Activated CD8-positive, alpha-beta T cell treated with anti-CD3 and anti-CD28 coated beads, Interleukin-2, amount 10 ng/mL, durations not matched to agents 7 days and 5 days (primary cell): Measurements from ENCODE around the gene SLC25A51. TPM values are rescaled to one million over a fixed set of nuclear protein-coding genes. Genes with fewer than 3 reads are reported as not detected.

Experiments
- ATAC-seq: fragments of 150-1000 bp; cut with Tn5 transposase; one replicate; pipeline ENCODE4 v1.10.0; 2021; ENCODE audit warnings: moderate library complexity
- CTCF ChIA-PET: fragments of 350-600 bp; sonication (Branson Sonifier 250); formaldehyde crosslinking; loops from one replicate; lab custom pipeline; 2021; ENCODE audit warnings: antibody characterized with exemption; lab: Charles Lee
- POLR2A ChIA-PET: fragments of 350-600 bp; sonication (Branson Sonifier 250); formaldehyde crosslinking; loops from one replicate; lab custom pipeline; 2021; ENCODE audit warnings: antibody characterized with exemption; lab: Charles Lee
- DNase-seq: peaks from one replicate; pipeline ENCODE4 v3.0.0-alpha.2; 2020
- H3K27ac Mint-ChIP-seq: one replicate; pipeline ENCODE4 v1.8.0; 2021; ENCODE audit warnings: mild to moderate bottlenecking, mixed read lengths
- H3K27me3 Mint-ChIP-seq: one replicate; pipeline ENCODE4 v1.8.0; 2021; ENCODE audit warnings: low read depth, mixed read lengths
- H3K36me3 Mint-ChIP-seq: one replicate; pipeline ENCODE4 v1.8.0; 2021; ENCODE audit warnings: low read depth, mixed read lengths
- H3K4me1 Mint-ChIP-seq: one replicate; pipeline ENCODE4 v1.8.0; 2021; ENCODE audit warnings: low read depth, mixed read lengths
- H3K4me3 Mint-ChIP-seq: one replicate; pipeline ENCODE4 v1.8.0; 2021; ENCODE audit warnings: mild to moderate bottlenecking, mixed read lengths
- H3K9me3 Mint-ChIP-seq: one replicate; pipeline ENCODE4 v1.8.0; 2022; ENCODE audit warnings: mixed read lengths; ENCODE audit not compliant: insufficient read depth
- total RNA-seq, 2 experiments: library from RNA; stranded (reverse); gene quantifications; one replicate each; pipeline ENCODE4 v1.2.3, GENCODE V29; 2021

The SLC25A51 gene
- total RNA-seq, result 10 to 100 TPM; 31.7 to 33.6 TPM

GRCh38 chr9:37903647-37904444 lies at the start of gene SLC25A51:
Gene SLC25A51, minus strand, starts transcription at chr9:37904127. Its CDS starts 15,577 bp downstream, at chr9:37888550.
- Mint-ChIP-seq H3K36me3 (peaks cover 5% of the 10 kb centered on the region), H3K9me3 (no peaks in the 10 kb centered on the region), H3K4me3 (peak within 1 kb of the TSS; percentile 87), H3K27me3 (no peaks in the 10 kb centered on the region), H3K4me1 (peaks cover 32% of the 10 kb centered on the region), H3K27ac (peak within 1 kb of the TSS; percentile 92)
- ChIA-PET POLR2A (interaction anchor here (0.8 to 1.4 kb wide), 3 partner anchors 102 to 312 kb away, joined by 3 to 6 read pairs (median 3); partner anchors contain the start of gene EXOSC3), CTCF (interaction anchor here (0.7 to 2.9 kb wide), 14 partner anchors 10 to 312 kb away, joined by 3 to 14 read pairs (median 4); partner anchors contain the start of genes EXOSC3 and TOMM5)
- ATAC-seq (peak; percentile 89), DNase-seq (peak; percentile 96)

GRCh38 chr9:37953206-37953774 lies 49.4 kb upstream of the SLC25A51 start:
- H3K36me3 Mint-ChIP-seq, result no peaks in the 10 kb centered on the region
- CTCF ChIA-PET, result no interaction called here
- ATAC-seq (no peak), DNase-seq (no peak)
- no peaks in the 10 kb centered on the region for H3K9me3 Mint-ChIP-seq
- peak overlapping the region; percentile 11 for H3K27ac Mint-ChIP-seq
- POLR2A ChIA-PET, result no interaction called here
- peaks cover 14% of the 10 kb centered on the region for H3K4me1 Mint-ChIP-seq
- no peak overlapping the region for H3K4me3 Mint-ChIP-seq
- no peaks in the 10 kb centered on the region for H3K27me3 Mint-ChIP-seq

GRCh38 chr9:37952731-37953130 lies 48.8 kb upstream of the SLC25A51 start:
- POLR2A ChIA-PET, result no interaction called here
- H3K4me3 Mint-ChIP-seq, result no peak overlapping the region
- no peaks in the 10 kb centered on the region for H3K27me3 Mint-ChIP-seq
- H3K36me3 Mint-ChIP-seq, result no peaks in the 10 kb centered on the region
- ATAC-seq (no peak), DNase-seq (no peak)
- peaks cover 14% of the 10 kb centered on the region for H3K4me1 Mint-ChIP-seq
- no peak overlapping the region for H3K27ac Mint-ChIP-seq
- CTCF ChIA-PET, result no interaction called here
- H3K9me3 Mint-ChIP-seq, result no peaks in the 10 kb centered on the region

- ATAC-seq, result no peak
- Mint-ChIP-seq H3K27ac (no peak overlapping the region), H3K9me3 (no peaks in the 10 kb centered on the region), H3K4me1 (peaks cover 14% of the 10 kb centered on the region), H3K27me3 (no peaks in the 10 kb centered on the region), H3K4me3 (no peak overlapping the region), H3K36me3 (no peaks in the 10 kb centered on the region)
- ChIA-PET CTCF (no interaction called here), POLR2A (no interaction called here)
- DNase-seq, result no peak
Observed at GRCh38 chr9:37951671-37952449, 47.9 kb upstream of the SLC25A51 start.

DNA sequence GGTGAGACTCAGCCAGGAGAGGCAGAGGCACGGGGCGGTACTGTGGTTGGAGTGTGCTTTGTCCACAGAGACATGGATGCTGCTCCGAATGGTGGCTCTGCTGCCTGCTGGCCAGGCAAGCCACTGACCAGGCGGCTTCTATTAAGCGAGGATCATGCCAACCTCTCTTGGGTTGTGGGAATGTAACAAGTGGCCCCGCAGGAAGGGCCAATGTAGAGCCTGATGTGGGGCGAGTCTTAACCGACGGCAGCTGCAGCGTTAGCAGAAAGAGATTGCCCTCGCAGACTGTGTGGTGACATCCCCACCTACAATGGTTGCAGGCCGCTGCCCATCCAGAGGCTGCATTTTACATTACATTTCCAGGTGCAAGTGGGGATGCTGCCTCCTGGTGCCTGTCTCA lies 46.6 kb upstream of the SLC25A51 start:
- H3K4me1 Mint-ChIP-seq, result peaks cover 14% of the 10 kb centered on the region
- no peaks in the 10 kb centered on the region for H3K27me3 Mint-ChIP-seq
- no peak for DNase-seq
- no peak for ATAC-seq
- H3K36me3 Mint-ChIP-seq, result no peaks in the 10 kb centered on the region
- POLR2A ChIA-PET, result no interaction called here
- no peak overlapping the region for H3K4me3 Mint-ChIP-seq
- CTCF ChIA-PET, result no interaction called here
- no peak overlapping the region for H3K27ac Mint-ChIP-seq
- H3K9me3 Mint-ChIP-seq, result no peaks in the 10 kb centered on the region

- no peaks in the 10 kb centered on the region for H3K36me3 Mint-ChIP-seq
- no peak overlapping the region for H3K4me3 Mint-ChIP-seq
- no peaks in the 10 kb centered on the region for H3K9me3 Mint-ChIP-seq
- H3K4me1 Mint-ChIP-seq, result peaks cover 14% of the 10 kb centered on the region
- ATAC-seq (no peak), DNase-seq (no peak)
- ChIA-PET POLR2A (no interaction called here), CTCF (no interaction called here)
- no peak overlapping the region for H3K27ac Mint-ChIP-seq
- H3K27me3 Mint-ChIP-seq, result no peaks in the 10 kb centered on the region
Observed at GRCh38 chr9:37949576-37949975, 45.6 kb upstream of the SLC25A51 start.

GRCh38 chr9:37948417-37948980 lies 44.6 kb upstream of the SLC25A51 start:
- H3K27ac Mint-ChIP-seq, result no peak overlapping the region
- no peak for ATAC-seq
- DNase-seq, result no peak
- no peaks in the 10 kb centered on the region for H3K36me3 Mint-ChIP-seq
- H3K4me1 Mint-ChIP-seq, result peaks cover 7% of the 10 kb centered on the region
- H3K4me3 Mint-ChIP-seq, result no peak overlapping the region
- CTCF ChIA-PET, result no interaction called here
- H3K27me3 Mint-ChIP-seq, result no peaks in the 10 kb centered on the region
- H3K9me3 Mint-ChIP-seq, result no peaks in the 10 kb centered on the region
- POLR2A ChIA-PET, result no interaction called here

- Mint-ChIP-seq H3K36me3 (no peaks in the 10 kb centered on the region), H3K27ac (no peak overlapping the region), H3K27me3 (no peaks in the 10 kb centered on the region), H3K9me3 (no peaks in the 10 kb centered on the region), H3K4me1 (peaks cover 1% of the 10 kb centered on the region), H3K4me3 (no peak overlapping the region)
- no peak for DNase-seq
- ChIA-PET POLR2A (no interaction called here), CTCF (no interaction called here)
- ATAC-seq, result no peak
Observed at GRCh38 chr9:37947977-37948376, 44.0 kb upstream of the SLC25A51 start.

GRCh38 chr9:37947471-37947870 lies 43.5 kb upstream of the SLC25A51 start:
- no peaks in the 10 kb centered on the region for H3K4me1 Mint-ChIP-seq
- H3K36me3 Mint-ChIP-seq, result no peaks in the 10 kb centered on the region
- H3K9me3 Mint-ChIP-seq, result no peaks in the 10 kb centered on the region
- DNase-seq, result no peak
- ChIA-PET CTCF (no interaction called here), POLR2A (no interaction called here)
- no peaks in the 10 kb centered on the region for H3K27me3 Mint-ChIP-seq
- H3K4me3 Mint-ChIP-seq, result no peak overlapping the region
- no peak for ATAC-seq
- H3K27ac Mint-ChIP-seq, result no peak overlapping the region

- Mint-ChIP-seq H3K4me3 (no peak overlapping the region), H3K4me1 (no peaks in the 10 kb centered on the region), H3K27ac (no peak overlapping the region), H3K36me3 (no peaks in the 10 kb centered on the region), H3K9me3 (no peaks in the 10 kb centered on the region), H3K27me3 (no peaks in the 10 kb centered on the region)
- ChIA-PET POLR2A (no interaction called here), CTCF (no interaction called here)
- ATAC-seq (no peak), DNase-seq (no peak)
Observed at GRCh38 chr9:37946971-37947370, 43.0 kb upstream of the SLC25A51 start.

DNA sequence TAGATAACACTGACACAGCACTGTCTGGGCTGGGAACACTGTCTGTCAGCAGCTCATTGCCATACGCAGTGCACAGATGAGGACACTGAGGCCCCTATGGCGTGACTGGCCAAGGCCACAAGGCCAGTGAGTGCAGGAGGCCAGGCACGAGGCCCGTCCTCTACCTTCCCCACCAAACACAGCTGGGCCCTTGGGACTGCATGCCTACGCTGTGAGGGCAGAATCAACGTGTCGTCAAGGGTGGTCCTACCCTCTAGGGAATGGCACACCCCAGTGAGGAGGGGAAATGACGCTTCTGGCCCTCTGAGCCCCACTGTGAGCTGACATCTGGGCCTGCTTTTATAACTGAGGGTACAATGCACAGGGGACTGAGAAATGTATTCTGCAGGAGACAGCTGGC lies 42.1 kb upstream of the SLC25A51 start:
- H3K9me3 Mint-ChIP-seq, result no peaks in the 10 kb centered on the region
- H3K4me1 Mint-ChIP-seq, result no peaks in the 10 kb centered on the region
- no peak for ATAC-seq

More for the DNA sequence above, 42.1 kb upstream of the SLC25A51 start:
- Mint-ChIP-seq H3K27ac (no peak overlapping the region), H3K27me3 (no peaks in the 10 kb centered on the region), H3K36me3 (no peaks in the 10 kb centered on the region), H3K4me3 (no peak overlapping the region)
- no peak for DNase-seq
- CTCF ChIA-PET, result no interaction called here
- POLR2A ChIA-PET, result no interaction called here
